GM13976 (cell line): Measurements from ENCODE around the gene EYA4.

Source experiments
- DNase-seq: peaks from one replicate; pipeline ENCODE4 v3.0.0; 2012; ENCODE audit warnings: low spot score
- CTCF ChIP-seq: IDR thresholded peaks from 2 replicates; pipeline ENCODE4 v1.5.1; 2012; ENCODE audit warnings: borderline replicate concordance, mild to moderate bottlenecking; ENCODE audit not compliant: insufficient read depth; ENCODE audit errors: extremely low read depth, missing control alignments, control extremely low read depth
- in situ Hi-C: fragments of 300-500 bp; cut with MboI; formaldehyde crosslinking; loops from one replicate; pipeline ENCODE4 v1.12.0; 2022; ENCODE audit warnings: low sequenced_read_pairs, mixed read lengths, inconsistent platforms; ENCODE audit not compliant: unreplicated experiment

The EYA4 gene

GRCh38 chr6:133265066-133265465 is 23.9 kb downstream of the EYA4 start:
- DNase-seq: no peak
- no peak for TF ChIP-seq CTCF
- in situ Hi-C loops: no loop called here

GRCh38 chr6:133266186-133266585 is 25.0 kb downstream of the EYA4 start:
- no peak for DNase-seq
- TF ChIP-seq CTCF: no peak
- in situ Hi-C loops: no loop called here

GRCh38 chr6:133268621-133269020 is 27.5 kb downstream of the EYA4 start:
- in situ Hi-C loops: no loop called here
- TF ChIP-seq CTCF: no peak
- DNase-seq: no peak

GRCh38 chr6:133274813-133275212 is 33.7 kb downstream of the EYA4 start:
- no peak for DNase-seq
- in situ Hi-C loops: no loop called here
- no peak for TF ChIP-seq CTCF

GRCh38 chr6:133275213-133275612 is 34.1 kb downstream of the EYA4 start:
- in situ Hi-C loops: no loop called here
- DNase-seq: no peak
- TF ChIP-seq CTCF: no peak

GRCh38 chr6:133277228-133277899 is 36.2 kb downstream of the EYA4 start:
- in situ Hi-C loops: no loop called here
- no peak for TF ChIP-seq CTCF
- no peak for DNase-seq

GRCh38 chr6:133277900-133278545 is 36.9 kb downstream of the EYA4 start:
- TF ChIP-seq CTCF: no peak
- DNase-seq: no peak
- in situ Hi-C loops: no loop called here
